K562 (cell line): ENCODE data around the gene DNAH1.

Source experiments
- ARID1B ChIP-seq: fragments of 450-650 bp; IDR thresholded peaks from 2 replicates; pipeline ENCODE4 v1.6.1; 2016; ENCODE audit warnings: antibody characterized with exemption, mild to moderate bottlenecking, inconsistent platforms
- FOXP1 ChIP-seq: sonication (generic); formaldehyde crosslinking; IDR thresholded peaks from 2 replicates; pipeline ENCODE4 v1.8.0; 2022; ENCODE audit warnings: mild to moderate bottlenecking, missing genetic modification reagents
- GTF2B ChIP-seq: IDR thresholded peaks from 2 replicates; pipeline ENCODE4 v1.6.1; 2011; ENCODE audit not compliant: insufficient read length; ENCODE audit errors: extremely low read depth
- HIVEP1 ChIP-seq: fragments of 250-450 bp; sonication (Bioruptor Pico); IDR thresholded peaks from 2 replicates; pipeline ENCODE4 v1.4.0; 2020; ENCODE audit warnings: mild to moderate bottlenecking
- HMG20A ChIP-seq: fragments of 450-650 bp; formaldehyde crosslinking; conservative IDR thresholded peaks from 2 replicates; pipeline ENCODE4 v1.4.0; 2020; ENCODE audit warnings: mild to moderate bottlenecking, mixed read lengths
- NR3C1 ChIP-seq: sonication (generic); formaldehyde crosslinking; IDR thresholded peaks from 2 replicates; pipeline ENCODE4 v1.8.1; 2022; ENCODE audit warnings: missing genetic modification reagents
- POLR2A ChIP-seq: fragments of 450-650 bp; conservative IDR thresholded peaks from 2 replicates; pipeline ENCODE4 v1.6.1; 2016
- TAF15 ChIP-seq: fragments of 200-400 bp; formaldehyde crosslinking; IDR thresholded peaks from 2 replicates; pipeline ENCODE4 v1.6.1; 2017; ENCODE audit warnings: mild to moderate bottlenecking, low read depth, low read length, moderate library complexity
- THRB ChIP-seq: fragments of 450-650 bp; formaldehyde crosslinking; conservative IDR thresholded peaks from 2 replicates; pipeline ENCODE4 v1.4.0; 2022; ENCODE audit warnings: mild to moderate bottlenecking, missing genetic modification characterization
- YY1 ChIP-seq, 3 experiments: IDR thresholded peaks; 2 replicates each; pipeline ENCODE4 v1.6.1; 2011; ENCODE audit warnings: low read length in 2 of 3, mild to moderate bottlenecking in 2 of 3, moderate library complexity in 2 of 3, borderline replicate concordance in 1 of 3, control low read depth in 1 of 3, low read depth in 1 of 3; ENCODE audit not compliant: insufficient read depth in 3 of 3, insufficient replicate concordance in 2 of 3, control insufficient read depth in 1 of 3, insufficient read length in 1 of 3; ENCODE audit errors: extremely low read depth in 1 of 3

GRCh38 chr3:52345521-52346109 is 29.5 kb downstream of the DNAH1 start:
- TF ChIP-seq TAF15 = no peak
- TF ChIP-seq HMG20A (CRISPR knock-in tag) = no peak
- no peak for TF ChIP-seq THRB (CRISPR knock-in tag)
- no peak for TF ChIP-seq NR3C1 (CRISPR knock-in tag)
- no peak for TF ChIP-seq POLR2A
- TF ChIP-seq YY1 (IDR thresholded peaks at IDR 0.05; ENCODE audit: borderline replicate concordance in 1 of 3, control insufficient read depth in 1 of 3, extremely low read depth in 1 of 3, insufficient read depth in 3 of 3, insufficient read length in 1 of 3, insufficient replicate concordance in 2 of 3, low read depth in 1 of 3, low read length in 2 of 3) = no peak
- no peak for TF ChIP-seq ARID1B
- no peak for TF ChIP-seq HIVEP1 (CRISPR knock-in tag)
- TF ChIP-seq FOXP1 (CRISPR knock-in tag) = no peak
- TF ChIP-seq GTF2B = no peak
